Adrenal gland (tissue), 12 donors: ENCODE results near the gene CCL1. TPM values are rescaled to one million over a fixed set of nuclear protein-coding genes. Genes with fewer than 3 reads are reported as not detected.

ENCODE experiments used
- DNase-seq, 7 donors: peaks; one replicate each; pipeline ENCODE4 v3.0.0-alpha.2; 2019 to 2020
- H3K27ac ChIP-seq, 5 donors: fragments of 200-600 bp; sonication (generic) in 4 of 5; 1 replicate in 3 of 5; 2 replicates in 2 of 5; pipeline versions ENCODE4 v1.5.1 to v1.8.0; 2016 to 2020; ENCODE audit warnings: mild to moderate bottlenecking in 1 of 5
- H3K27me3 ChIP-seq: fragments of 200-600 bp; 2 replicates; pipeline ENCODE4 v1.8.0; 2021
- H3K36me3 ChIP-seq, 2 donors: fragments of 200-600 bp; replicated peaks in 1 of 2; 1 replicate in 1 of 2; 2 replicates in 1 of 2; pipeline versions ENCODE4 v1.5.1 to v1.8.0; 2018 to 2022
- H3K4me1 ChIP-seq, 2 donors: fragments of 200-600 bp; replicated peaks in 1 of 2; 1 replicate in 1 of 2; 2 replicates in 1 of 2; pipeline versions ENCODE4 v1.5.1 to v1.8.0; 2018 to 2021
- H3K4me3 ChIP-seq, 4 donors: fragments of 200-600 bp; sonication (generic) in 3 of 4; one replicate each; pipeline ENCODE4 v1.5.1; 2016 to 2018
- H3K9me3 ChIP-seq, 3 donors: fragments of 200-600 bp; sonication (generic) in 1 of 3; replicated peaks in 1 of 3; 1 replicate in 2 of 3; 2 replicates in 1 of 3; pipeline versions ENCODE4 v1.5.1 to v1.8.0; 2016 to 2021
- POLR2A ChIP-seq, 2 donors: fragments of 450-650 bp; IDR thresholded peaks; one replicate each; pipeline ENCODE4 v1.6.1; 2017; ENCODE audit warnings: antibody characterized with exemption in 2 of 2, mild to moderate bottlenecking in 2 of 2, moderate library complexity in 1 of 2
- WGBS, 4 donors: extraction: QIAGEN DNeasy Blood & Tissue Kit in 2 of 4; methylation state at CpG; one replicate each; pipeline versions ENCODE4 v1.1.5 to v1.1.7; 2013 to 2017; 5-methylcytosine and 5-hydroxymethylcytosine counted together
- intact Hi-C, 2 donors: fragments of 100-400 bp; cut with DNase I; formaldehyde crosslinking; loops; one replicate each; pipeline versions ENCODE4 v1.14.1 to v1.15.0; 2022 to 2023
- polyA plus RNA-seq, 3 donors: library from polyadenylated mRNA; stranded (reverse); fragments of 200-250 nt in 2 of 3; fragments of 350-450 nt in 1 of 3; fragmentation: Illumina TruSeq in 1 of 3; extraction: RNeasy Lipid Tissue Mini Kit (QIAGEN cat#74804) in 1 of 3; gene quantifications; one replicate each; pipeline ENCODE4 v1.2.3, GENCODE V29; 2013 to 2014
- total RNA-seq, 9 donors: library from RNA; depleted of rRNA in 4 of 9; stranded (reverse); fragments of >200 nt in 4 of 9; fragments of 120-200 nt in 1 of 9; fragmentation: NEBNext Ultra II Directional in 1 of 9; extraction: Animal tissue kit (Norgen Biotek cat#: 25700) in 1 of 9; gene quantifications; one replicate each; pipeline versions ENCODE4 v1.1.0 to v1.2.4, GENCODE V29; 2013 to 2023
- TF ChIP-seq, protein P1 (sequence below), 6 experiments: fragments of 450-650 bp in 4 of 6; fragments of 200-600 bp in 2 of 6; sonication (generic) in 1 of 6; IDR thresholded peaks; 1 replicate in 5 of 6; 2 replicates in 1 of 6; pipeline versions ENCODE4 v1.5.1 to v1.8.0; 2016 to 2021; ENCODE audit warnings: antibody characterized with exemption in 6 of 6, mild to moderate bottlenecking in 2 of 6, moderate library complexity in 1 of 6
- donor health status: healthy with polysubstance abuse.
- donor health status: Bipolar disorder and iron deficiency.
- donor health status: DM: yes; HTN: yes; CAD: no.
- donor health status: DM: no; HTN: no; CAD: no.
- donor health status: DM: no; HTN: no; CAD: no.
- donor health status: DM: yes; HTN: yes; CAD: no.

CCL1 gene
- total and polyA plus RNA-seq, 12 donors, result not detected

DNA sequence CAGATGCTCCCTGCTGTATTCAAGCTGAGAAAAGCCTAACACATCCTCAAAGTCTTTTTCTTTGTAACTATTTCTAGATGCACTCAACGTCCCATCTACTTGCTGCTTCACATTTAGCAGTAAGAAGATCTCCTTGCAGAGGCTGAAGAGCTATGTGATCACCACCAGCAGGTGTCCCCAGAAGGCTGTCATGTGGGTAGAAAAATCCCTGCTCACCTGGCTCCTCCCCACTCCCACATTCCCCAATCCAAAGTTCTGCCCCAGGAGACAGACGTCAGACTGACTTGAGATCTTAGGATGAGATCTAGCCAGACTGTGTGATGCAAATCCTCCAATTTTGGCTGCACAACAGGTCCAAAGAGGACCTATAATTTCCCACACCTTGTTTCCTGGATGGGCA, 5.6 kb downstream of the CCL1 start:
- 74 to 84% (median 79%) methylated on average over 2 of the region's 2 CpGs for WGBS, 4 donors
- Histone ChIP-seq H3K27me3 (no peaks in the 10 kb centered on the region), H3K4me3 (no peak overlapping the region), H3K27ac (no peak overlapping the region), H3K4me1 (peaks cover 0 to 17% of the 10 kb centered on the region in 2 donors), H3K9me3 (no peaks in the 10 kb centered on the region), H3K36me3 (no peaks in the 10 kb centered on the region)
- no peak for DNase-seq
- intact Hi-C loops, result loop anchor here in 1 of 2 donors (5.0 kb wide), 1 partner anchor 155 kb away; no protein-coding TSS in a partner anchor
- TF ChIP-seq, protein P1, sequence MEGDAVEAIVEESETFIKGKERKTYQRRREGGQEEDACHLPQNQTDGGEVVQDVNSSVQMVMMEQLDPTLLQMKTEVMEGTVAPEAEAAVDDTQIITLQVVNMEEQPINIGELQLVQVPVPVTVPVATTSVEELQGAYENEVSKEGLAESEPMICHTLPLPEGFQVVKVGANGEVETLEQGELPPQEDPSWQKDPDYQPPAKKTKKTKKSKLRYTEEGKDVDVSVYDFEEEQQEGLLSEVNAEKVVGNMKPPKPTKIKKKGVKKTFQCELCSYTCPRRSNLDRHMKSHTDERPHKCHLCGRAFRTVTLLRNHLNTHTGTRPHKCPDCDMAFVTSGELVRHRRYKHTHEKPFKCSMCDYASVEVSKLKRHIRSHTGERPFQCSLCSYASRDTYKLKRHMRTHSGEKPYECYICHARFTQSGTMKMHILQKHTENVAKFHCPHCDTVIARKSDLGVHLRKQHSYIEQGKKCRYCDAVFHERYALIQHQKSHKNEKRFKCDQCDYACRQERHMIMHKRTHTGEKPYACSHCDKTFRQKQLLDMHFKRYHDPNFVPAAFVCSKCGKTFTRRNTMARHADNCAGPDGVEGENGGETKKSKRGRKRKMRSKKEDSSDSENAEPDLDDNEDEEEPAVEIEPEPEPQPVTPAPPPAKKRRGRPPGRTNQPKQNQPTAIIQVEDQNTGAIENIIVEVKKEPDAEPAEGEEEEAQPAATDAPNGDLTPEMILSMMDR (IDR thresholded peaks at IDR 0.05), result no peak
- no peak for TF ChIP-seq POLR2A (IDR thresholded peaks at IDR 0.05)

DNA sequence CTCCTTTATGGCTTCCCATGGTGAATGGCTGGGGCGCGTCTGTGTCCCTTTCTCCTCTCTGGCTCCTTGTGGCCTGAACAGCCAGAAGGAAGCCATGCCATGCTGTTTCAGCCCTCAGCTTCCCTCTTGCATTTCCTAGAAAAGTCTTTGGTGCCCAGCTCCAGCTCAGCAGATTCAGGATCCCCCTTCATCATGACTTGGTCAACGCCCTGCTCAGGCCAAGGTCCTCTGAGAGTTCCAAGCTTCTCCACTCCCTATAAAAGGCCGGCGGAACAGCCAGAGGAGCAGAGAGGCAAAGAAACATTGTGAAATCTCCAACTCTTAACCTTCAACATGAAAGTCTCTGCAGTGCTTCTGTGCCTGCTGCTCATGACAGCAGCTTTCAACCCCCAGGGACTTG, 6.8 kb downstream of the CCL1 start, which contains the start of gene CCL13:
Gene CCL13 (plus strand): TSS at position 287 of the 400 bp plus-strand sequence. CDS start 47 bp downstream, at position 334.
- peak within 1 kb of the TSS in 1 of 5 donors; percentile 52 for H3K27ac ChIP-seq
- no peak within 1 kb of the TSS for H3K4me3 ChIP-seq
- no peaks in the 10 kb centered on the region for H3K27me3 ChIP-seq
- peaks cover 0 to 17% of the 10 kb centered on the region in 2 donors for H3K4me1 ChIP-seq
- no peaks in the 10 kb centered on the region for H3K9me3 ChIP-seq
- H3K36me3 ChIP-seq, result no peaks in the 10 kb centered on the region
- TF ChIP-seq, protein P1 (IDR thresholded peaks at IDR 0.05), result no peak
- no peak for TF ChIP-seq POLR2A (IDR thresholded peaks at IDR 0.05)
- 70 to 84% (median 79%) methylated on average over 5 of the region's 5 CpGs for WGBS, 4 donors
- intact Hi-C loops, result loop anchor here in 1 of 2 donors (5.0 kb wide), 1 partner anchor 154 kb away; no protein-coding TSS in a partner anchor
- DNase-seq, result no peak

DNA sequence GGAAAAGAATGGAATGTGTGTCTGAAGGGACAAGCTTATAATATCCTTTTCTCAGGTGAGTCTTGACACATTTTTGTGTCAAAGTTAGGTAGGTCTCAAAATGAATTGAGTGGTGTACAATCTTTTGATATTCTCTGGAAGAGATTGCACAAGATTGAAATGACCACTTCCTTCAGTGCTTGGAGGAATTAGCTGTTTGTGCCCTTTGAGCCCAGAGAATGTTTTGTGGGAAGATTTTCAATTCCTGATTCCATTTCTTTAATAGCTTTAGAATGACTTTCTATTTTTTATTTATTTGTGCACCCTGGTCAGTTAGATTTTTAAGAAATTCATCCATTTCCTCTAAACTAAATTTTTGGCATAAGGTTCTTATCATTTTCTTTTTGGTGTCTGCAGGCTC, 8.4 kb downstream of the CCL1 start:
- H3K27ac ChIP-seq, result peak overlapping the region in 1 of 5 donors; percentile 49
- no peaks in the 10 kb centered on the region for H3K36me3 ChIP-seq
- no peaks in the 10 kb centered on the region for H3K27me3 ChIP-seq
- H3K9me3 ChIP-seq, result no peaks in the 10 kb centered on the region
- no peak for DNase-seq
- no peak overlapping the region for H3K4me3 ChIP-seq
- peaks cover 0 to 17% of the 10 kb centered on the region in 2 donors for H3K4me1 ChIP-seq
- no peak for TF ChIP-seq POLR2A (IDR thresholded peaks at IDR 0.05)
- TF ChIP-seq, protein P1 (IDR thresholded peaks at IDR 0.05), result no peak
- intact Hi-C loops, result loop anchor here in 1 of 2 donors (5.0 kb wide), 1 partner anchor 152 kb away; no protein-coding TSS in a partner anchor

DNA sequence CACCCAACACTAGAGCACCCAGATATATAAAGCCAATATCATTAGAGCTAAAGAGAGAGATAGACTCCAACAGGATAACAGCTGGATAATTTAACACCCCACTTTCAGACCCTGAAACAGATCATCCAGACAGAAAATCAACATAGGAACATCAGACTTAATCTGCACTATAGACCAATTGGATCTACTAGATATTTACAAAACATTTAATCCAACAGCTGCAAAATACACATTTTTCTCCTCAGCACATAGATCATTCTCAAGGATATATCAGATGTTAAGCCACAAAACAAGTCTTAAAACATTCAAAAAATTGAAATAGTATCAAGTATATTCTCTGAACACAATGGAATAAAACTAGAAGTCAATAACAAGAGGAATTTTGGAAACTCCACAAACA, 10.8 kb downstream of the CCL1 start:
- peaks cover 2% of the 10 kb centered on the region for H3K27me3 ChIP-seq
- H3K4me3 ChIP-seq, result no peak overlapping the region
- H3K9me3 ChIP-seq, result no peaks in the 10 kb centered on the region
- intact Hi-C loops, result no loop called here
- DNase-seq, result no peak
- no peaks in the 10 kb centered on the region for H3K36me3 ChIP-seq
- TF ChIP-seq, protein P1 (IDR thresholded peaks at IDR 0.05), result no peak
- no peak for TF ChIP-seq POLR2A (IDR thresholded peaks at IDR 0.05)
- H3K27ac ChIP-seq, result no peak overlapping the region
- H3K4me1 ChIP-seq, result peaks cover 0 to 17% of the 10 kb centered on the region in 2 donors
